Mucosa of rectum (tissue), 2 donors: Measurements from ENCODE around the gene IRF8.
"Not testable (repeated sequence)": the region's sequence is repeated elsewhere in the genome, so short reads cannot be mapped to it uniquely, and the experiment has no call there.

ENCODE experiments used
- H3K27ac ChIP-seq, 2 donors: one replicate each; pipeline ENCODE4 v1.7.0; 2013; ENCODE audit warnings: inconsistent platforms in 2 of 2, low read depth in 2 of 2, low read length in 2 of 2
- H3K27me3 ChIP-seq, 2 donors: one replicate each; pipeline ENCODE4 v1.7.0; 2013; ENCODE audit warnings: low read length in 2 of 2; ENCODE audit not compliant: control insufficient read depth in 2 of 2, insufficient read depth in 2 of 2
- H3K36me3 ChIP-seq, 2 donors: one replicate each; pipeline ENCODE4 v1.7.0; 2013; ENCODE audit warnings: low read length in 2 of 2; ENCODE audit not compliant: control insufficient read depth in 2 of 2, insufficient read depth in 2 of 2
- H3K4me1 ChIP-seq, 2 donors: one replicate each; pipeline ENCODE4 v1.7.0; 2013; ENCODE audit warnings: low read length in 2 of 2, mild to moderate bottlenecking in 1 of 2; ENCODE audit not compliant: control insufficient read depth in 2 of 2, insufficient read depth in 2 of 2
- H3K4me3 ChIP-seq, 2 donors: one replicate each; pipeline ENCODE4 v1.7.0; 2013; ENCODE audit warnings: low read length in 2 of 2
- H3K9ac ChIP-seq, 2 donors: one replicate each; pipeline ENCODE4 v1.7.0; 2013; ENCODE audit warnings: low read length in 2 of 2, low read depth in 1 of 2, mild to moderate bottlenecking in 1 of 2
- H3K9me3 ChIP-seq, 2 donors: one replicate each; pipeline ENCODE4 v1.7.0; 2013; ENCODE audit warnings: low read length in 2 of 2; ENCODE audit not compliant: control insufficient read depth in 2 of 2
- donor health status: healthy.
- donor health status: Normal muscosa, but diverticular disease.

Gene IRF8

GRCh38 chr16:85931596-85932402 lies 32.8 kb downstream of the IRF8 start:
- no peak overlapping the region for H3K27ac ChIP-seq
- no peaks in the 10 kb centered on the region for H3K36me3 ChIP-seq
- H3K4me1 ChIP-seq, result no peaks in the 10 kb centered on the region
- no peaks in the 10 kb centered on the region for H3K27me3 ChIP-seq
- H3K9me3 ChIP-seq, result no peaks in the 10 kb centered on the region
- H3K4me3 ChIP-seq, result no peak overlapping the region
- H3K9ac ChIP-seq, result no peak overlapping the region

GRCh38 chr16:85934210-85934609 lies 35.2 kb downstream of the IRF8 start:
- no peak overlapping the region for H3K27ac ChIP-seq
- peaks cover 0 to 3% of the 10 kb centered on the region in 2 donors for H3K4me1 ChIP-seq
- H3K9ac ChIP-seq, result no peak overlapping the region
- no peaks in the 10 kb centered on the region for H3K27me3 ChIP-seq
- no peak overlapping the region for H3K4me3 ChIP-seq
- no peaks in the 10 kb centered on the region for H3K36me3 ChIP-seq
- H3K9me3 ChIP-seq, result no peaks in the 10 kb centered on the region

GRCh38 chr16:85935391-85935973 lies 36.5 kb downstream of the IRF8 start:
- H3K4me3 ChIP-seq, result peak overlapping the region in 1 of 2 donors; percentile 52
- no peaks in the 10 kb centered on the region for H3K27me3 ChIP-seq
- peak overlapping the region; percentile 4 to 58 for H3K27ac ChIP-seq
- H3K9me3 ChIP-seq, result no peaks in the 10 kb centered on the region
- H3K36me3 ChIP-seq, result no peaks in the 10 kb centered on the region
- H3K4me1 ChIP-seq, result peaks cover 3 to 7% of the 10 kb centered on the region in 2 donors
- peak overlapping the region in 1 of 2 donors; percentile 24 for H3K9ac ChIP-seq

GRCh38 chr16:85935974-85936760 lies 37.2 kb downstream of the IRF8 start:
- Histone ChIP-seq H3K9me3 (no peaks in the 10 kb centered on the region), H3K27ac (peak overlapping the region; percentile 9 to 58), H3K4me3 (peak overlapping the region in 1 of 2 donors; percentile 52), H3K4me1 (peaks cover 3 to 7% of the 10 kb centered on the region in 2 donors), H3K9ac (peak overlapping the region in 1 of 2 donors; percentile 24), H3K36me3 (no peaks in the 10 kb centered on the region), H3K27me3 (no peaks in the 10 kb centered on the region)

- Histone ChIP-seq H3K36me3 (no peaks in the 10 kb centered on the region), H3K9me3 (no peaks in the 10 kb centered on the region), H3K27me3 (no peaks in the 10 kb centered on the region), H3K4me1 (peaks cover 3 to 7% of the 10 kb centered on the region in 2 donors), H3K9ac (peak overlapping the region in 1 of 2 donors; percentile 17), H3K4me3 (no peak overlapping the region), H3K27ac (peak overlapping the region; percentile 9 to 48)
These were observed 37.9 kb downstream of the IRF8 start for GRCh38 chr16:85936816-85937215.

GRCh38 chr16:85940214-85940613 lies 41.3 kb downstream of the IRF8 start:
- Histone ChIP-seq H3K9me3 (no peaks in the 10 kb centered on the region), H3K4me3 (no peak overlapping the region), H3K27me3 (no peaks in the 10 kb centered on the region), H3K27ac (no peak overlapping the region), H3K4me1 (peaks cover 3 to 7% of the 10 kb centered on the region in 2 donors), H3K9ac (no peak overlapping the region), H3K36me3 (no peaks in the 10 kb centered on the region)

- Histone ChIP-seq H3K4me1 (peaks cover 3 to 7% of the 10 kb centered on the region in 2 donors), H3K4me3 (no peak overlapping the region), H3K9ac (no peak overlapping the region), H3K36me3 (no peaks in the 10 kb centered on the region), H3K27me3 (no peaks in the 10 kb centered on the region), H3K27ac (no peak overlapping the region), H3K9me3 (no peaks in the 10 kb centered on the region)
These were observed 43.1 kb downstream of the IRF8 start for GRCh38 chr16:85941863-85942644.

GRCh38 chr16:85942659-85943058 lies 43.7 kb downstream of the IRF8 start:
- H3K4me1 ChIP-seq, H3K36me3 ChIP-seq, H3K27ac ChIP-seq, H3K4me3 ChIP-seq, H3K27me3 ChIP-seq, H3K9ac ChIP-seq, H3K9me3 ChIP-seq: not testable (repeated sequence)

GRCh38 chr16:85943711-85944110 lies 44.7 kb downstream of the IRF8 start:
- Histone ChIP-seq H3K4me3 (no peak overlapping the region), H3K27me3 (no peaks in the 10 kb centered on the region), H3K9me3 (no peaks in the 10 kb centered on the region), H3K36me3 (no peaks in the 10 kb centered on the region), H3K27ac (no peak overlapping the region), H3K9ac (no peak overlapping the region), H3K4me1 (peaks cover 4 to 7% of the 10 kb centered on the region in 2 donors)
